Astrocyte of the spinal cord (primary cell): Measurements from ENCODE around the gene NDOR1.

Experiments used
- DNase-seq: peaks from one replicate; pipeline ENCODE4 v3.0.0; 2011; ENCODE audit warnings: low read depth, low spot score
- H3K4me3 ChIP-seq: 2 replicates; pipeline ENCODE4 v1.5.1; 2011; ENCODE audit warnings: low read depth, mild to moderate bottlenecking, low read length, moderate library complexity
- in situ Hi-C: cut with HindIII; loops from 2 replicates; pipeline ENCODE4 v1.10.0; 2017; ENCODE audit warnings: low sequenced_read_pairs
- TF ChIP-seq, protein P1 (sequence below): IDR thresholded peaks from 2 replicates; pipeline ENCODE4 v1.5.1; 2012; ENCODE audit warnings: low read depth, mild to moderate bottlenecking, low read length, inconsistent platforms

The NDOR1 gene

GRCh38 chr9:137164370-137165249, 40.9 kb upstream of the NDOR1 start:
- TF ChIP-seq, protein P1, sequence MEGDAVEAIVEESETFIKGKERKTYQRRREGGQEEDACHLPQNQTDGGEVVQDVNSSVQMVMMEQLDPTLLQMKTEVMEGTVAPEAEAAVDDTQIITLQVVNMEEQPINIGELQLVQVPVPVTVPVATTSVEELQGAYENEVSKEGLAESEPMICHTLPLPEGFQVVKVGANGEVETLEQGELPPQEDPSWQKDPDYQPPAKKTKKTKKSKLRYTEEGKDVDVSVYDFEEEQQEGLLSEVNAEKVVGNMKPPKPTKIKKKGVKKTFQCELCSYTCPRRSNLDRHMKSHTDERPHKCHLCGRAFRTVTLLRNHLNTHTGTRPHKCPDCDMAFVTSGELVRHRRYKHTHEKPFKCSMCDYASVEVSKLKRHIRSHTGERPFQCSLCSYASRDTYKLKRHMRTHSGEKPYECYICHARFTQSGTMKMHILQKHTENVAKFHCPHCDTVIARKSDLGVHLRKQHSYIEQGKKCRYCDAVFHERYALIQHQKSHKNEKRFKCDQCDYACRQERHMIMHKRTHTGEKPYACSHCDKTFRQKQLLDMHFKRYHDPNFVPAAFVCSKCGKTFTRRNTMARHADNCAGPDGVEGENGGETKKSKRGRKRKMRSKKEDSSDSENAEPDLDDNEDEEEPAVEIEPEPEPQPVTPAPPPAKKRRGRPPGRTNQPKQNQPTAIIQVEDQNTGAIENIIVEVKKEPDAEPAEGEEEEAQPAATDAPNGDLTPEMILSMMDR, result no peak
- in situ Hi-C loops, result no loop called here
- no peak overlapping the region for H3K4me3 ChIP-seq

DNA sequence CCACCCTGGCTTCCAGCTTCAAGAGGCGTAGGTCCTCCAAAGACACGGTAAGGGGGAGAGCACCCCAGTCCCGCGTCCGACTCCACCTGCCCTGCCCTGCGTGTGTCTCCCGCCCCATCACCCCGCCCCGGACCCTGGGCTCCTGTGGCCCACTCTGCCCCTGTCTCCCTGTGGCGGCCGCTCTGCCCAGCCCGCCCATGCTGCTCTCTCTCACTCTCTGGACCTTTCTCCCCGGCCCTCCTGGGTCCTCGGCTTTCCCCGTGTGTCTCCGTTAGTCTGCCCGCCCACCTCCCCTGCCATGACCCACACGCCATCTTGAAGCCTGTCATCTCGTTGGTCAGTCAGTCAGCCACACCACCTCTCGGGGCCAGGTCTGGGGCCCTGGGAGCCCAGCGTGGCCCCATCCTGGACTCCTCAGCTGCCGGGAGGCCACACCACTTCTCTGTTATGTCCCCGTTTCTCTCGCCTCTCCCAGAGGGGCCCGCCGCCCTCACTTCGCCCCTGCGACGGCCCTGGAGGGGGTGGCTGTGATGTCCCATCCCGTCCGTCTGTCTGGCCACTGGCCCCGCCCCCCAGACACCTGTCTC, 40.2 kb upstream of the NDOR1 start:
- in situ Hi-C loops, result no loop called here
- TF ChIP-seq, protein P1, result no peak
- no peak overlapping the region for H3K4me3 ChIP-seq
- no peak for DNase-seq

More at GRCh38 chr9:137164370-137165249, 40.9 kb upstream of the NDOR1 start:
- DNase-seq, result no peak

- TF ChIP-seq, protein P1, result no peak
- in situ Hi-C loops, result no loop called here
- H3K4me3 ChIP-seq, result no peak overlapping the region
- no peak for DNase-seq
Observed at GRCh38 chr9:137166380-137167229, 38.9 kb upstream of the NDOR1 start.

GRCh38 chr9:137167277-137167746, 38.2 kb upstream of the NDOR1 start:
- in situ Hi-C loops, result no loop called here
- DNase-seq, result no peak
- H3K4me3 ChIP-seq, result no peak overlapping the region
- TF ChIP-seq, protein P1, result no peak

DNA sequence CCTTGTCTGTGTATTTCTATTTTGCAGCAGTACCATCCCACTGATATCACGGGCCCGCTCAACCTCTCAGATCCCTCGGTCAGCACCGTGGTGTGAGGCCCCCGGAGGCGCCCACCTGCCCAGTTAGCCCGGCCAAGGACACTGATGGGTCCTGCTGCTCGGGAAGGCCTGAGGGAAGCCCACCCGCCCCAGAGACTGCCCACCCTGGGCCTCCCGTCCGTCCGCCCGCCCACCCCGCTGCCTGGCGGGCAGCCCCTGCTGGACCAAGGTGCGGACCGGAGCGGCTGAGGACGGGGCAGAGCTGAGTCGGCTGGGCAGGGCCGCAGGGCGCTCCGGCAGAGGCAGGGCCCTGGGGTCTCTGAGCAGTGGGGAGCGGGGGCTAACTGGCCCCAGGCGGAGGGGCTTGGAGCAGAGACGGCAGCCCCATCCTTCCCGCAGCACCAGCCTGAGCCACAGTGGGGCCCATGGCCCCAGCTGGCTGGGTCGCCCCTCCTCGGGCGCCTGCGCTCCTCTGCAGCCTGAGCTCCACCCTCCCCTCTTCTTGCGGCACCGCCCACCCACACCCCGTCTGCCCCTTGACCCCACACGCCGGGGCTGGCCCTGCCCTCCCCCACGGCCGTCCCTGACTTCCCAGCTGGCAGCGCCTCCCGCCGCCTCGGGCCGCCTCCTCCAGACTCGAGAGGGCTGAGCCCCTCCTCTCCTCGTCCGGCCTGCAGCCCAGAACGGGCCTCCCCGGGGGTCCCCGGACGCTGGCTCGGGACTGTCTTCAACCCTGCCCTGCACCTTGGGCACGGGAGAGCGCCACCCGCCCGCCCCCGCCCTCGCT, 37.5 kb upstream of the NDOR1 start:
- TF ChIP-seq, protein P1, result no peak
- no peak overlapping the region for H3K4me3 ChIP-seq
- in situ Hi-C loops, result no loop called here
- DNase-seq, result no peak

DNA sequence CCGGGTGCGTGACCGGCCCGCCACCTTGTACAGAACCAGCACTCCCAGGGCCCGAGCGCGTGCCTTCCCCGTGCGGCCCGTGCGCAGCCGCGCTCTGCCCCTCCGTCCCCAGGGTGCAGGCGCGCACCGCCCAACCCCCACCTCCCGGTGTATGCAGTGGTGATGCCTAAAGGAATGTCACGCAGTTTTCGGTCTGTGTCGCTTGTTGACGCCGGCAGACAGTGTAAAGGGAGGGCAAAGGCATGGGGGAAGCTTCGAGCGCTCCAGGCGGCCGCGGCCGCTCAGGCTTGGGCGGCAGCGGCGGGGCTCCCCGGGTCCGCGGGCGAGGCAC, 37.0 kb upstream of the NDOR1 start:
- in situ Hi-C loops, result no loop called here
- H3K4me3 ChIP-seq, result no peak overlapping the region
- TF ChIP-seq, protein P1, result no peak
- DNase-seq, result no peak
